ENCODE results near the gene SRGAP3.

SRGAP3 gene

GRCh38 chr3:9169956-9170850 lies 79.2 kb downstream of the SRGAP3 start (continued):
- no peak for TF ChIP-seq ZNF677 (tag by site-specific recombination; IDR thresholded peaks at IDR 0.05)
- TF ChIP-seq ZBTB7A (tag by site-specific recombination; IDR thresholded peaks at IDR 0.05; ENCODE audit: low read depth): no peak
- TF ChIP-seq ZNF571 (tag by site-specific recombination; IDR thresholded peaks at IDR 0.05): no peak
- TF ChIP-seq HOXC10 (CRISPR knock-in tag; IDR thresholded peaks at IDR 0.05): no peak
- no peak for TF ChIP-seq KLF1 (tag by site-specific recombination; IDR thresholded peaks at IDR 0.05)
- no peak for TF ChIP-seq ZNF585B (tag by site-specific recombination; IDR thresholded peaks at IDR 0.05)

- H3K36me3 ChIP-seq (ENCODE audit: control insufficient read depth in 2 of 2, insufficient read depth in 1 of 2, low read length in 2 of 2): no peaks in the 10 kb centered on the region
- CTCF ChIA-PET: no interaction called here
- POLR2A ChIA-PET: no interaction called here
Measured at GRCh38 chr3:9169326-9169725, 80.1 kb downstream of the SRGAP3 start.

DNA sequence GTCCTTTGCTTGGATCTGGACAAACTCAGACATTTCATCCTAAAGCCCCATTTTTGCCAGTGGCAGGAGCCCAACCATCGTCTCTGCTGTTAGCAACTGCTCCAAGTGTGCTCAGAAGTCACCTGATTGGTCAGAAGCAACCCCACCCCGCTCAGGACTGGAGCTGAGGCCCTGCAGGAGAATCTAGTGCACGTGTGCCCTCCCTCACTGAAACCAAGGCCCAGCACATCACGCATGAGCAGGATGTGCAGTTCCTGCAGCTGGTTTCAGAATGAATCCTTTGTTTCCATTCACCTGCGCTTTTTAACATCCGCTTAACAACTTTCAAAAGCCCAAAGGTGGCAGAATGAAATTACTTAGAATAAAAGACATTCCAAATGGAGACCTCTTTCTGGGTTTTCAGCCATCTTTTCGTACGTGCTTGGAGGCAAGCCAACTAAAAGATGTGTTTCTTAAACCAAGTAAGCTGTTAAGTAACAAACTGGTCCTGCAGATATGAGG lies 81.2 kb downstream of the SRGAP3 start:
- POLR2A ChIA-PET: no interaction called here
- H3K4me1 ChIP-seq (ENCODE audit: control insufficient read depth, insufficient read depth, low read length): no peaks in the 10 kb centered on the region
- no peaks in the 10 kb centered on the region for H3K36me3 ChIP-seq (ENCODE audit: control insufficient read depth in 2 of 2, insufficient read depth in 1 of 2, low read length in 2 of 2)
- no peaks in the 10 kb centered on the region for H3K9me3 ChIP-seq (ENCODE audit: control insufficient read depth, insufficient read depth, low read depth, low read length)
- TF ChIP-seq ZNF473 (tag by site-specific recombination; IDR thresholded peaks at IDR 0.05) (no peak), ZNF677 (tag by site-specific recombination; IDR thresholded peaks at IDR 0.05) (no peak), ZNF433 (tag by site-specific recombination; IDR thresholded peaks at IDR 0.05; ENCODE audit: low read depth) (no peak), ZFP37 (tag by site-specific recombination; IDR thresholded peaks at IDR 0.05) (no peak), SCRT2 (tag by site-specific recombination; IDR thresholded peaks at IDR 0.05) (no peak), ZFHX2 (tag by site-specific recombination; conservative IDR thresholded peaks at IDR 0.05) (no peak), ZNF449 (tag by site-specific recombination; IDR thresholded peaks at IDR 0.05) (peak; percentile 90)
- TF ChIP-seq, protein P1, sequence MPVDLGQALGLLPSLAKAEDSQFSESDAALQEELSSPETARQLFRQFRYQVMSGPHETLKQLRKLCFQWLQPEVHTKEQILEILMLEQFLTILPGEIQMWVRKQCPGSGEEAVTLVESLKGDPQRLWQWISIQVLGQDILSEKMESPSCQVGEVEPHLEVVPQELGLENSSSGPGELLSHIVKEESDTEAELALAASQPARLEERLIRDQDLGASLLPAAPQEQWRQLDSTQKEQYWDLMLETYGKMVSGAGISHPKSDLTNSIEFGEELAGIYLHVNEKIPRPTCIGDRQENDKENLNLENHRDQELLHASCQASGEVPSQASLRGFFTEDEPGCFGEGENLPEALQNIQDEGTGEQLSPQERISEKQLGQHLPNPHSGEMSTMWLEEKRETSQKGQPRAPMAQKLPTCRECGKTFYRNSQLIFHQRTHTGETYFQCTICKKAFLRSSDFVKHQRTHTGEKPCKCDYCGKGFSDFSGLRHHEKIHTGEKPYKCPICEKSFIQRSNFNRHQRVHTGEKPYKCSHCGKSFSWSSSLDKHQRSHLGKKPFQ (tag by site-specific recombination; IDR thresholded peaks at IDR 0.05): no peak
- CTCF ChIA-PET: no interaction called here
- no peak overlapping the region for H3K4me3 ChIP-seq (ENCODE audit: low read depth, low read length)
- H3K27ac ChIP-seq (ENCODE audit: extremely low read depth, low read depth, low read length): no peak overlapping the region

More at GRCh38 chr3:9169326-9169725, 80.1 kb downstream of the SRGAP3 start:
- H3K9me3 ChIP-seq (ENCODE audit: control insufficient read depth, insufficient read depth, low read depth, low read length): no peaks in the 10 kb centered on the region
- H3K4me1 ChIP-seq (ENCODE audit: control insufficient read depth, insufficient read depth, low read length): no peaks in the 10 kb centered on the region
- no peak overlapping the region for H3K4me3 ChIP-seq (ENCODE audit: low read depth, low read length)
- no peak overlapping the region for H3K27ac ChIP-seq (ENCODE audit: extremely low read depth, low read depth, low read length)
- TF ChIP-seq, protein P2, sequence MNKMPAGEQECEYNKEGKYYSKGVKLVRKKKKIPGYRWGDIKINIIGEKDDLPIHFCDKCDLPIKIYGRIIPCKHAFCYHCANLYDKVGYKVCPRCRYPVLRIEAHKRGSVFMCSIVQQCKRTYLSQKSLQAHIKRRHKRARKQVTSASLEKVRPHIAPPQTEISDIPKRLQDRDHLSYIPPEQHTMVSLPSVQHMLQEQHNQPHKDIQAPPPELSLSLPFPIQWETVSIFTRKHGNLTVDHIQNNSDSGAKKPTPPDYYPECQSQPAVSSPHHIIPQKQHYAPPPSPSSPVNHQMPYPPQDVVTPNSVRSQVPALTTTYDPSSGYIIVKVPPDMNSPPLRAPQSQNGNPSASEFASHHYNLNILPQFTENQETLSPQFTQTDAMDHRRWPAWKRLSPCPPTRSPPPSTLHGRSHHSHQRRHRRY (tag by site-specific recombination; IDR thresholded peaks at IDR 0.05): no peak
- TF ChIP-seq ZFHX2 (tag by site-specific recombination; conservative IDR thresholded peaks at IDR 0.05): 0 out of 2 replicates have a peak, but pooled peaks have one; percentile 32

GRCh38 chr3:9167222-9167621 lies 82.2 kb downstream of the SRGAP3 start:
- ChIA-PET POLR2A (no interaction called here), CTCF (interaction anchor here (0.6 to 0.7 kb wide), 2 partner anchors 22 to 106 kb away, joined by 3 to 4 read pairs; no protein-coding TSS in a partner anchor)
- Histone ChIP-seq H3K27ac (ENCODE audit: extremely low read depth, low read depth, low read length) (no peak overlapping the region), H3K9me3 (ENCODE audit: control insufficient read depth, insufficient read depth, low read depth, low read length) (no peaks in the 10 kb centered on the region), H3K4me1 (ENCODE audit: control insufficient read depth, insufficient read depth, low read length) (no peaks in the 10 kb centered on the region), H3K4me3 (ENCODE audit: low read depth, low read length) (no peak overlapping the region), H3K36me3 (ENCODE audit: control insufficient read depth in 2 of 2, insufficient read depth in 1 of 2, low read length in 2 of 2) (no peaks in the 10 kb centered on the region)
- no peak for TF ChIP-seq ZNF426 (tag by site-specific recombination; IDR thresholded peaks at IDR 0.05)
- no peak for TF ChIP-seq ZNF274 (IDR thresholded peaks at IDR 0.05; ENCODE audit: low read length)
- TF ChIP-seq ZNF274 (tag by site-specific recombination; IDR thresholded peaks at IDR 0.05; ENCODE audit: borderline replicate concordance): no peak
- TF ChIP-seq ZNF529 (tag by site-specific recombination; IDR thresholded peaks at IDR 0.05; ENCODE audit: insufficient replicate concordance): no peak
- no peak for TF ChIP-seq ZNF621 (tag by site-specific recombination; IDR thresholded peaks at IDR 0.05)
- TF ChIP-seq PRDM4 (tag by site-specific recombination; IDR thresholded peaks at IDR 0.05): no peak
- no peak for TF ChIP-seq GLIS1 (tag by site-specific recombination; IDR thresholded peaks at IDR 0.05)
- TF ChIP-seq HOXD13 (CRISPR knock-in tag; IDR thresholded peaks at IDR 0.05; ENCODE audit: borderline replicate concordance): no peak
